Islet precursor cell (in vitro differentiated cells): ENCODE data around the gene MAPKAPK5.
A peak's percentile ranks its signal among the peaks of the same experiment; 100 is the strongest.
"Not testable (repeated sequence)": the region's sequence is repeated elsewhere in the genome, so short reads cannot be mapped to it uniquely, and the experiment has no call there.

Experiments used
- DNase-seq: peaks from one replicate; pipeline ENCODE4 v3.0.0-alpha.2; 2018

MAPKAPK5 gene

DNA sequence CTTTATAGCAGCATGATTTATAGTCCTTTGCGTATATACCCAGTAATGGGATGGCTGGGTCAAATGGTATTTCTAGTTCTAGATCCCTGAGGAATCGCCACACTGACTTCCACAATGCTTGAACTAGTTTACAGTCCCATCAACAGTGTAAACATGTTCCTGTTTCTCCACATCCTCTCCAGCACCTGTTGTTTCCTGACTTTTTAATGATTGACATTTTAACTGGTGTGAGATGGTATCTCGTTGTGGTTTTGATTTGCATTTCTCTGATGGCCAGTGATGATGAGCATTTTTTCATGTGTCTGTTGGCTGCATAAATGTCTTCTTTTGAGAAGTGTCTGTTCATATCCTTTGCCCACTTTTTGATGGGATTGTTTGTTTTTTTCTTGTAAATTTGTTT is 12.4 kb upstream of the MAPKAPK5 start:
- DNase-seq, result not testable (repeated sequence)

DNA sequence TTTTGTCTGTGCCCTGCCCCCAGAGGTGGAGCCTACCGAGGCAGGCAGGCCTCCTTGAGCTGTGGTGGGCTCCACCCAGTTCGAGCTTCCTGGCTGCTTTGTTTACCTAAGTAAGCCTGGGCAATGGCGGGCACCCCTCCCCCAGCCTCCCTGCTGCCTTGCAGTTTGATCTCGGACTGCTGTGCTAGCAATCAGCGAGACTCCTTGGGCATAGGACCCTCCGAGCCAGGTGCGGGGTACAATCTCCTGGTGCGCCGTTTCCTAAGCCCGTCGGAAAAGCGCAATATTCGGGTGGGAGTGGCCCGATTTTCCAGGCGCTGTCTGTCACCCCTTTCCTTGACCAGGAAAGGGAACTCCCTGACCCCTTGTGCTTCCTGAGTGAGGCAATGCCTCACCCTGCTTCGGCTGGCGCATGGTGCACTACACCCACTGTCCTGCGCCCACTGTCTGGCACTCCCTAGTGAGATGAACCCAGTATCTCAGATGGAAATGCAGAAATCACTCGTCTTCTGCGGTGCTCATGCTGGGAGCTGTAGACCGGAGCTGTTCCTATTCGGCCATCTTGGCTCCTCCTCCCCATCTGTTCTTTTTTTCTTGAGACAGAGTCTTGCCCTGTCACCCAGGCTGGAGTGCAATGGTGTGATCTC is 7.2 kb upstream of the MAPKAPK5 start:
- DNase-seq, result peak; percentile 31

DNA sequence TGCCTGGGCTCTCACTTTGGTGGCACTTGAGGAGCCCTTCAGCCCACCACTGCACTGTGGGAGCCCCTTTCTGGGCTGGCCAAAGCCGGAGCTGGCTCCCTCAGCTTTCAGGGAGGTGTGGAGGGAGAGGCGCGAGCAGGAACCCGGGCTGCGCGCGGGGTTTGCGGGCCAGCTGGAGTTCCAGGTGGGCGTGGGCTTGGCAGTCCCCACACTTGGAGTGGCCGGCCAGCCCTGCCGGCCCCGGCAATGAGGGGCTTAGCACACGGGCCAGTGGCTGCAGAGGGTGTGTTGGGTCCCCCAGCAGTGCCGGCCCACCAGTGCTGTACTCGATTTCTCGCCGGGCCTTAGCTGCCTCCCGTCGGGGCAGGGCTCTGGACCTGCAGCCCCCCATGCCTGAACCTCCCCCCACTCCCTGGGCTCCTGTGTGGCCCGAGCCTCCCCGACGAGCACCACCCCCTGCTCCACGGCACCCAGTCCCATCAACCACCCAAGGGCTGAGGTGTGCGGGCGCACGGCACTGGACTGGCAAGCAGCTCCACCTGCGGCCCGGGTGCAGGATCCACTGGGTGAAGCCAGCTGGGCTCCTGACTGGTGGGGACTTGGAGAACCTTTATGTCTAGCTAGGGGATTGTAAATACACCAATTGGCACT is 6.4 kb upstream of the MAPKAPK5 start:
- DNase-seq, result peak; percentile 41

DNA sequence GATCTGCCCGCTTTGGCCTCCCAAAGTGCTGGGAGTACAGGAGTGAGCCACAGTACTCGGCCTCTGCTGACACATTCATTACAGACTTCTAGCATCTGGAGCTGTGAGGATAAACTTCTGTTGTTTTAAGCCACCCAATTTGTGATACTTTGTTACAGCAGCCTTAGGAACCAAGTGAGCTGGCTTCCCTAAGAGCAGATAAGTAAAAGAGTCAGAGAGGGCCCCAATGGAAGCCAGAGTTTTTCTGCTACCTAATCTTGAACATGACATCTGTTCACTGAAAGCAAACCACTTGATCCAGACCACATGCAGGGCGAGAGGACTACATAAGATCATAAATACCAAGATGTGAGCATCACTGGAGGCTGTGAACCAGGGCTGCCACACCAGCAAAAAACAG is 3.7 kb upstream of the MAPKAPK5 start:
- peak; percentile 45 for DNase-seq

DNA sequence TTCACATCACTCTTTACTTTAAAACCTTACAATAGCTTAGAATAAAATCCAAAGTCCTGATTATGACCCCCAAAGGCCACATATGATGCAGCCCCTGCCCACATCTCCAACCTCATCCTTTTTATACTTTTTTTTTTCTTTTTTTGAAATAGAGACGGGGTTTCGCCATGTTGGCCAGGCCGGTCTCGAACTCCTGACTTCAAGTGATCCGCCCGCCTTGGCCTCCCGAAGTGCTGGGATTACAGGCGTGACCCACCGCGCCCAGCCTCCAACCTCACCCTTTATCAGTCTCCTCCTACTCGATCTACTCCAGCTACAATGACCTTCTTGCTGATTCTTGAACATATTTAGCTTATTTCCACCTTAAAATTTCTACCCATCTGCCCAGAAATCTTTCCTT is 1.2 kb upstream of the MAPKAPK5 start:
- DNase-seq, result peak; percentile 30

DNA sequence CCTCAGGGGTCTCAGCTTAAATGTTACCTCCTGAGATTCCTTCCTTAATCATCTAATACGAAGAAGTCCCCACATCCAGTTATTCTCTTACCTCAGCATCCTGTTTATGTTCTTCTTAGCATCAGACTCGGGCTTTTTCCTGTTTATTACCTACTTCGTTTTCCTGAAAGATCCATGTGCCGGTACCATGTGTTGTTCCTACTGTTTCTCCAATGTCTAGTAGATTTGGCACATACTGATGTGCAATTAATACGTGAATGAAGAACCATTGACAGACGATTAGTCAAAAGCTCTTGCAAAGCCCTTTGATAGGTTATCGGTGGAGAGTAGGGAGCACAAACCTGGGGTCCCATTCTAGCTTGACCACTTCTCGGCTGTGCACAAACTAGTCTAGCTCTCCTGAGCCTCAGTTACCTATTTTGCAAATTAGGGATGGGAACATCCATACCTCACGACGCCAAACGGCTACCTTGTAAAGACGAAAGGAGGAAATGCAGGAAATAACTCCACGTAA is 735 bp upstream of the MAPKAPK5 start:
- no peak for DNase-seq

DNA sequence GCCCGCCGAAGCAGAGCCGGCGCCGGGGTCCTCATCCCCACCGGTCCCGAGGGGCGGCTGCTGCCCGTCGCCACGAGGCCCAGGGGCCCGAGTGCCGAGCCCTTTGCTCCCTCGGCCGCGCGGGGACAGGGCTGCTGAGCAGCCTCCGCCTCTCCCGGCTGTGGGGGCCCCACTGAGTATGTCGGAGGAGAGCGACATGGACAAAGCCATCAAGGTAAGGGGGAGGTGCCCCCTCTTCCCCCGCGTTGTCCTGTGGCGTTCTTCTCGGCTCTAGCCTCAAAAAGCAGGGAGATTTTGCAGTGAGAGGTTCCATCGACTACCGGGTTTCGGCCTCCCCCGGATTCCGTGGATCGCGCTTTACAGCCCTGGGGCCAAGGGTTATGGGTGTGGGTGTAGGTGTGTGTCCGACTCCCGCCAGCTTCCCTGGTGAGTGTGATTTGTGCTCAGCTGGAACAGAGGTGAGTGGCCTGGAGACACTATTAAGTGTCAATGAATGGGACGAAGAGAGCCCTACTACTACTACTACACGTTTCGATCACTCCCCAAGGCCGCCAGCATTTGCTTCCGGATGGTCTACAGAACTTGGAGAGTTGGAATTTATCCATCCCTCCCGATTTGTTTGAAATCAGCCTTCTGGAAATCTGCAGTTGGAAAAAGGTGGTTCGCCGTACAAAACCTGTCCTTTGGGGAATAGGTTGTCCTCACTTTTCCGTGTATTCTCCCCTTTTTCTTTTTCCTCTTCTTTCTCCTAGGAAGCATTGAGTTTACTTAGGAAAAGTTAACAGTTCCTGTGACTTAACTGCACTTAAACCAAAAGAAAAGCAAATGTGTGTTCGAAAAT is 748 bp downstream of the MAPKAPK5 start:
- no peak for DNase-seq

DNA sequence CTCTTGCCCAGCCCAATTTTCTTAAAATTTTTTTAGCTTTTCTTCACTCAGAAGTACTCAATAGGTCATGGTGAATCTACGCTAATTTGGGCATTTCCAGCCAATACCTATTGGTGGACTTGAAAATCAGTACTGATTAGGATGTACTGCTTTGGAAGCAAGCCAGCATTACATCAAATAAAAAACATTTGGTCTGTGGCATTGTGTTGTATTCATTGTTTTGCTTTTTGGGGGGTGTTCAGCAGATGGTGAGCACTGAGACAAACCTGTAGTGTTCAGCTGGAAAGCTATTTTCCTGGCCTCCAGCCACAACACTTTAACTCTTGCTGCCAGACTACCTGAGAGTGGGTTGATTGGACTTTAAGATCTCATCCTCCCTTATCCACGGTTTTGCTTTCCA is 4.0 kb downstream of the MAPKAPK5 start:
- no peak for DNase-seq

DNA sequence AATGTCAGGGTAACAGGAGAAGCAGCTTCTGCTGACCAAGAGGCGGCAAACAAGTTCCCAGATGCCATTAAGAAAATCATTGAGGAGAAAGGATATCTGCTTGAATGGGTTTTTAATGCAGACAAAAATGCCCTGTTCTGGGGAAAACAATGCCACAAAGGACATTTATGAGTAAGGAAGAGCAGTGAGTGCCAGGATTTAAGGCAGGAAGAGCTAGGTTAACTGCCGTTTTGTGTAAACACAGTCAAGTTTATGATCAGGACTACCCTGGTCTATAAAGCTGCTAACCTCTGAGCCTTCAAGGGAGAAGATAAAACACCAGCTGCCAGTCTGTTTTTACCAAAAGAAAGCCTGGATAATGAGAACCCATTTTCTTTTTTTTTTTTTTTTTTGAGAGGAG is 8.5 kb downstream of the MAPKAPK5 start:
- peak; percentile 29 for DNase-seq

DNA sequence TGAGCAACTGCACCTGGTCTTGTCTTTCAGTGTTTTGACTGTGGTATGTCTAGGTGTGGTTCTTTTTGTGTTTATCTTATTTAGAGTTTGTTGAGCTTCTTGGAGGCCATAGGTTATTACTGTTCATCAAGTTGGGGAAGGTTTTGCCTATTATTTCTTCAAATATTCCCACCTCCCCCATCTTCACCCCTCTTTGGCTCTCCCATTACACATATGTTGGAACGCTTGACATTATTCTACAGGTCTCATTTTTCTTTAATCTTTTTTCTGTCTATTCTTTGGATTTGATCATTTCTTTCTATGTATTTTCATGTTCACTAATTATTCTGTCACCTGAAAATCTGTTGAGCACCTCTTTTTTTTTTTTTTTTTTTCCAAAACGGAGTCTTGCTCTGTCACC is 16.2 kb downstream of the MAPKAPK5 start:
- no peak for DNase-seq

DNA sequence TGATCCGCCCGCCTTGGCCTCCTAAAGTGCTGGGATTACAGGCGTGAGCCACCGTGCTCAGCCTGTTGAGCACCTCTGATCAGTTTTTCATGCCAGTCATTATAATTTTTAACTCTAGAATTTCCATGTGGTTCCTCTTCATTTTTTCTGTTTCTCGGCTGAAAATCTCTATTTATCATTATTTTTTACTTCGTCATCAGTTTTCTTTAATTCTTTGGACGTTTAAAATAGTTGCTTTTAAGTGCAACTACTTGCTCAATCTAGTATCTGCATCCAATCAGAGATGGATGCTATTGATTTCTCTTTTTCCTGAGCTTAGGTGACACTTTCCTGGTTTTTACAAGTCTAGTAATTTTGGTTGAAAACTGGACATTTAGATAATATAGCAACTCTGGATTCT is 16.8 kb downstream of the MAPKAPK5 start:
- DNase-seq, result no peak

DNA sequence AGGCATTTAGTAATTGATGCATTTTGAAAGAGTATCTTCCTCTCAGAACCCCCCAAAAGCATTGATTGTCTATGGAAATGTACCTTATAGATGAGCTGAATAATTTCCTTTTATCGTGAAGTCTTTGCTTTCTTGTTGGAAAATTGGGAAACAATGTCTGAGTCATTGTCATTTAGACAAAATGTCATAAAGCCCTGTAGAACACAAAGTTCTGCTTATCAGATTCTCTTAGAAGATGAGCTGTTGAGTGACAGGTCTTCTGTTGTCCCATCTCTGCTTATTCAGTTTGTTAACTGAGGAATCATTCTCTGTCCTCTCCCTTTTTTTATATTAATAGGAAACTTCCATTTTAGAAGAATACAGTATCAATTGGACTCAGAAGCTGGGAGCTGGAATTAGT is 22.9 kb downstream of the MAPKAPK5 start:
- no peak for DNase-seq

DNA sequence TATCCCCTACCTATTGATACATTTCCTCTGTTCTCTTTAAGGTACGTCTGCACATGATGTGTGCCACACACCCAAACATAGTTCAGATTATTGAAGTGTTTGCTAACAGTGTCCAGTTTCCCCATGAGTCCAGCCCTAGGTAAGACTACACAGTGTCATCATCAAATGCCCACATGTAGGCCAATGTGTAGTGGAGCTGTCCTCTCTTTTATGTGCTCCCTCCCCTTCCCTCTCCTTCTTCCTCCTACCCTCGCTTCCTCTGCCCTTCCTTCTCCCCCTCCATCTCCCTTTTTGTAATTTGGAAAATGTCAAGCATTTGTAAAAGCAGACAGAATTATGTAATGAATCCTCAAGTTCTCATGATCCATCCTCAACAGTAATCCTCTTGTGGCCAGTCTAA is 25.5 kb downstream of the MAPKAPK5 start:
- no peak for DNase-seq

DNA sequence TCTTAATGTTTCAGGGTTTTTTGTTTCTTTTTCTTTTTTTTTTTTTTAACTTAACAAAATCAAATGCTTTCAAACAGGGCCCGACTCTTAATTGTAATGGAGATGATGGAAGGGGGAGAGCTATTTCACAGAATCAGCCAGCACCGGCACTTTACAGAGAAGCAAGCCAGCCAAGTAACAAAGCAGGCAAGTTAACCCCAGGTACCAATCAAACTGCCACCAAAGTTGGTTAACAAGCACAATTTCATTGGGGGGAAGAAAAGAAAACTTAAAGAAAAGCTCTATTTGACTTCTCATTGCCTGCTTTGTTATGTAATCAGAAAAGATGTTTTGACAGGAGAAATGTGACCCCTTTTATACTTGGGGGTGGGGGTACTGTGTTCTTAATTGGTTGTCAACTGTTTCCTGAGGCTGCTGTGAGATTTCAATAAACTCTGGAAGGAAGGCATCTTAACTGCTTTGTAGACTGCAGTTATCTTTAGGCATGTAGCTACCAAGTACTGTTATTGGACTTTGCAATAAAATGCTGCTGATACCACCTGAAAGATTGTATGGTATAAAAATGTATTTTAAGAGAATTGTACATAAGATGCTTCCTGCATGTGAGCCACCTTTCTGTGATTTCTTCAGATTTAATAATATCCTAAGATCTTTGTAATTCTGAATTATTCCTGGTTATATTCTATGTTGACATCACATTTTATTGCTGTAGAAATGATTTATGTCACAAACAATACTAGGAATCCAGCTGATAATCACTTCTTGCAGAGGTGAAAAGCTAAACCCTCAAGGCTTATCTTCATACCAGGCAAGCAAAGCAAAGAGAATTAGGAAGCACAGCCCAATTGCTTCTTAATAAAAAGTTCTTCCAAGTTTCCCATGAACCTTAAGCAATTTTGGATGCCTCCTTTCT is 26.9 kb downstream of the MAPKAPK5 start:
- DNase-seq, result no peak

DNA sequence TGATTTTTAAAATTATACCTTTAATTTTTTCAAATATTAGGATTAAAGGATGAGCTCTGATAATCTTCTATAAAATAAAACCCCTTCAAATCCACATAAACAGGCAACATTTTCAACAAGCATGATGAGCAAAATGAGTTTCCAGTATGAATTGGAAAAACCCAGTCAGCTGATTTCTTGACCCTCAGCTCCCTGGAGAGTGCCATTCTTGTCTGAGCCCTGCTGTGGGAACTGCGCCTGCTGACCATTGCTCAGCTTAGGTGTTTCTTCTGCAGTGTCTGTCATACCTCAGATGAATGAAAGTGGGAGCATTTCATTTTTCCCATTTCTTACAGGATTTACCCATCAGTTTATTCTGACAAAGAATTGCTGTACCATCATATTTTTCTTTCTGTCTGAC is 27.6 kb downstream of the MAPKAPK5 start:
- no peak for DNase-seq

DNA sequence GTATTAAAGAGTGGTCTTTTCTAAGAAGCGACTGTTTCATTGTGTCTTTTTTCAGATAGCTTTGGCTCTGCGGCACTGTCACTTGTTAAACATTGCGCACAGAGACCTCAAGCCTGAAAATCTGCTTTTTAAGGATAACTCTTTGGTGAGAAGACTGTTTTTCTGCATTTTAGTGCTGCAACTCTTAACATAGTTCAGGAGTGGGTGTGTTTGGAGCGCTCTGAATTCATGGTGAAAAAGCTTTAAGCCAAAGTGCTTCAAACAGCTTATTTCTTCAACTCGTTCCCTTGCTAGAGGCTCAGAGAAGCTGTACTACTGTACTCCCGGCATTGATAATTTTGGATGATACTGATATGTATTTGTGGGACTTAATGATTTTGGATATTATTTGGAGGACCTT is 28.2 kb downstream of the MAPKAPK5 start:
- no peak for DNase-seq

DNA sequence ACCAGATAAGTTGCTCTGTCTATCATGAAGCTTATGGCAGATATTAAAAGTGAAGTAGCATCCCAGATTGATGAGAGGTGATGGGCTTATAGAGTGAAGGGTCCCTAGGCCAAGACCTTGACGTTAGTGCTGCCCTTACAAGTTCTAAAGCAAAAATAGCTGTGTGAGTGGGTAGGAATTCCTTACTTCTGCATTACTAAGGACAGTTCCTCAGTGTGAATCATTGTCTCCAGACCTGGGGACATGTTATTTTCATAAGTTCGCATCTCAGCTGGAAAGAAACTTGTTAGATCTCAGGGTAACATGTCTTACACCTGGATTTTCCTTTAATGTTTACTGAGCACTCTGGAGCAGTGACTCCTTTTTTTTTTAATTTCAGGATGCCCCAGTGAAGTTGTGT is 28.7 kb downstream of the MAPKAPK5 start:
- DNase-seq, result no peak

DNA sequence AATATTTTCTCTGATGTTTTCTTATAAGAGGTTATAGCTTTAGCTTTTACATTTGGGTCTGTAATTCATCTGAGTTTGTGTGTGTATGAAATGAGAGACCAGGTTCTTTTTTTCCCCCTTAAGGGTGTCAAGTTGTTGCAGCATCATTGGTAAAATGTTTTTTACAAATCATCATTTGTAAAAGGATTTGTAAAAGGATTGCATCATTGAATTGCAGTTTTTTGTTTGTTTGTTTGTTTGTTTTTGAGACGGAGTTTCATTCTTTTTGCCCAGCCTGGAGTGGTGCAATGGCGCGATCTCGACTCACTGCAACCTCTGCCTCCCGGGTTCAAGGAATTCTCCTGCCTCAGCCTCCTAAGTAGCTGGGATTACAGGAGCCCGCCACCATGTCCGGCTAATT is 31.1 kb downstream of the MAPKAPK5 start:
- no peak for DNase-seq

DNA sequence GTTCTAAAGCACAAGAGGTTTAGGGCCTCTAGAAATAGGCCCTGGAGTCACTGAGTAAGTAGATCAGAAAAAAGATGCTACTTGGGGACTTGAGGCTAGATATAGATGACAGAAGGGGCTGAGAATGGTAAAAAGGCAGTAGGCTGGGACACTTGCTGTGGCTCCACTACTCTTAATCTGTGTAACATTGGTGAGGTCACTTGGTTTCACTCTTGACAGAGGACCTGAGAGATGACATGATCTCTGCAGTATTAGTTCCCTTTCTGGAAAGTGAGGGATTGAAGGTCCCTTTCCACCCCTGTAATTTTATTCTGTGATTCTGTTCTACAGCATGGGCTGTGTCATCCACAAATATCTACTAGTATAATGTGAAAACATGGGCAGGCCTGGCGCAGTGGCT is 39.7 kb downstream of the MAPKAPK5 start:
- DNase-seq, result no peak

DNA sequence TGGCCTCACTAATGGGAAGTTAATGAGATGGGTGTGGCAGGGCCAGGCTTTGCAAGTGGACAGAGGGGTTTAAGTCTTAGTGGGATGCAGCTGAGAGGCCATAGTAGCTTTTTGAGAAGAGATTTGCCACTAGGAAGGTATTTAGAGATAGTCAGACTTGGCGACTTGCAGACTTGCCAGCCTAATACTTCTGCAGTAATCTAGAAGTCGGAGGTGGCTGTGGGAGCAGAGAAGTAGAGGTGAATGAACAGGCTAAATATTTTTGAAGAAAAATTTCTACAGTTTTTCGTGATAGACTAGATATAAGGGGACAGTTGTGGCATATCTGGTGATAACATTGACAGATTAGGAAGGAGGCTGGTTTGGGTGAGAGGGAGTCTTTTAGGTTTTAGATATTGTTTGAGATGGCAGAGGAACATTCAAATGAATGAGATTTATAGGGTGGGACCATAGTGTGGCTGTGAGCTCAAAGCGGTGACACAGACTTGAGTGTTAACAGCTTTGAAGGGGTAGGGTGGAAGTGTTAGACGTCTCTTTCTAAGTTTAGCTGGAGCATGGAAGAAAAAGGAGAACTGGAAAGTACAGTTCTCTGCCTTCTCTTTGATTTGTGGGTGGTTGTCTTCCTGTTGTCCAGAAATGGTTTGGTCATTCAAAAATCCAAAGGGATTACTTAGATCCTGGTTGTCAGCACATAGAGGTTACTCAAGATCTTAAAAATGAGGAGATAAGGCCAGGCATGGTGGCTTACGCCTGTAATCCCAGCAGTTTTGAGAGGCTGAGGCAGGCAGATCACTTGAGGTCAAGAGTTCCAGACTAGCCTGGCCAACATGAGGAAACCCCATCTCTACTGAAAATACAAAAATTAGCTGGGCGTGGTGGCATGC is 44.9 kb downstream of the MAPKAPK5 start:
- DNase-seq, result no peak

DNA sequence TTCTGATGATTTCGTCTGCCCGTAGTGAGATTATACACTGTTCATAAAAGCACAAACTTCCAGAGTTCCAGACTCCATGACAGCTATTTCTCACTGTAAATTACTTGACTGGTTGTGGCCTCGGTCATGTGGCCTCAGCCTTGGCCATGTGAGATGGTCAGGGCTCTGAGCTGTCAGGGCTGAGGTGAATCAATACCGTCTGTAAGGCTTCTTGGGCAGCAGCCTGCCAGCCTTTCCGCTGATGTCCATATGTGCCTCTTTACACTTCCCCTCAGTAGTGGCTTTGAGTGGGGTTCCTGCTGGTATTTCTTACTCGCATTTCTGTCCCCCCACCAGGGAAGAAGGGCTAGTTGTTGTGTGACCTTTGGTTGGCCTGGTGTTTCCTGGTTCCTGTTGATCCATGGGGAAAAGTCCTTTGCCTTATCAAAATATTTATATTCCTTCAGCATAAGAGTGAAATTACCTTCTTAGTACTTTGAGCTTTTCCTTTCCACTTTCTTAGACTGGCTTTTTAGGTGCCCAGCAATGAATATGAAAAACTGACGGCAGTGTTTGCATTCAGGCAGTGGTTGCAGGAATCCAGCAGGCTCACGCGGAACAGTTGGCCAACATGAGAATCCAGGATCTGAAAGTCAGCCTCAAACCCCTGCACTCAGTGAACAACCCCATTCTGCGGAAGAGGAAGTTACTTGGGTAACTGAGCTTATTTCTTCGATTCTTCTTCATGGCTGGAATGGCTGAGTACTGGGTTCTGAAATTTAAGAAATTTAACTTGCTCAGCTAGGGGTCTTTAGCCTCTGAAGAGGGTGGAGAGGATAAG is 46.1 kb downstream of the MAPKAPK5 start:
- no peak for DNase-seq
